Lung microvascular endothelial cell (primary cell): Measurements from ENCODE around the gene NOTCH1. TPM values are rescaled to one million over a fixed set of nuclear protein-coding genes. Genes with fewer than 3 reads are reported as not detected.

Source experiments
- DNase-seq, 2 donors: peaks; one replicate each; pipeline versions ENCODE4 v3.0.0 to v3.0.0-alpha.2; 2010; ENCODE audit warnings: low read depth in 2 of 2
- total RNA-seq: library from RNA; depleted of rRNA; stranded (reverse); fragments of >200 nt; gene quantifications from 2 replicates; pipeline ENCODE4 v1.2.1, GENCODE V29; 2014

NOTCH1 gene
- total RNA-seq, 1 donor from 2014 or later: 75.2 TPM

- no peak for DNase-seq
Observed at GRCh38 chr9:136517012-136517743, 28.7 kb downstream of the NOTCH1 start.

GRCh38 chr9:136516191-136516654 lies 29.6 kb downstream of the NOTCH1 start:
- DNase-seq: no peak

- no peak for DNase-seq
Observed at GRCh38 chr9:136515276-136515675, 30.6 kb downstream of the NOTCH1 start.

- peak in 1 of 2 donors; percentile 46 for DNase-seq
Observed at GRCh38 chr9:136514022-136514714, 31.7 kb downstream of the NOTCH1 start.

GRCh38 chr9:136513191-136513590 lies 32.7 kb downstream of the NOTCH1 start:
- no peak for DNase-seq

- peak; percentile 80 to 82 for DNase-seq
Observed at GRCh38 chr9:136512651-136513071, 33.2 kb downstream of the NOTCH1 start.

GRCh38 chr9:136511670-136512592 lies 33.9 kb downstream of the NOTCH1 start:
- DNase-seq: peak; percentile 98 to 100

- peak in 1 of 2 donors; percentile 48 for DNase-seq
Observed at GRCh38 chr9:136511144-136511669, 34.6 kb downstream of the NOTCH1 start.

GRCh38 chr9:136510561-136510960 lies 35.3 kb downstream of the NOTCH1 start:
- DNase-seq: peak in 1 of 2 donors; percentile 38

- DNase-seq: no peak
Observed at GRCh38 chr9:136509549-136509948, 36.3 kb downstream of the NOTCH1 start.

GRCh38 chr9:136508729-136509500 lies 36.9 kb downstream of the NOTCH1 start:
- no peak for DNase-seq

- DNase-seq: no peak
Observed at GRCh38 chr9:136507992-136508375, 37.9 kb downstream of the NOTCH1 start.

- no peak for DNase-seq
Observed at GRCh38 chr9:136507221-136507991, 38.4 kb downstream of the NOTCH1 start.

- DNase-seq: no peak
Observed at GRCh38 chr9:136506425-136506824, 39.4 kb downstream of the NOTCH1 start.

- no peak for DNase-seq
Observed at GRCh38 chr9:136505406-136506403, 40.1 kb downstream of the NOTCH1 start.

GRCh38 chr9:136504512-136505348 lies 41.1 kb downstream of the NOTCH1 start:
- DNase-seq: no peak

- DNase-seq: no peak
Observed at GRCh38 chr9:136502940-136503550, 42.8 kb downstream of the NOTCH1 start.
